GM21825 (cell line): ENCODE measurements around the gene KRTAP2-2.

Source experiments
- ATAC-seq: cut with Tn5 transposase; IDR thresholded peaks from one replicate; pipeline ENCODE4 v1.9.1; 2021; ENCODE audit warnings: mild to moderate bottlenecking, moderate library complexity; ENCODE audit not compliant: unreplicated experiment

KRTAP2-2 gene

GRCh38 chr17:41026715-41027471 is 28.1 kb downstream of the KRTAP2-2 start, which contains the start of gene KRTAP1-5:
Gene KRTAP1-5 (minus strand): TSS chr17:41027208. CDS start chr17:41027155, 53 bp downstream.
- no peak for ATAC-seq

GRCh38 chr17:41024697-41025096 is 30.3 kb downstream of the KRTAP2-2 start:
- ATAC-seq = no peak

GRCh38 chr17:41020336-41020735 is 34.7 kb downstream of the KRTAP2-2 start:
- ATAC-seq = no peak

GRCh38 chr17:41019415-41019814 is 35.6 kb downstream of the KRTAP2-2 start:
- no peak for ATAC-seq

- no peak for ATAC-seq
Observed at GRCh38 chr17:41018541-41018940, 36.5 kb downstream of the KRTAP2-2 start.

GRCh38 chr17:41016578-41017215 is 38.3 kb downstream of the KRTAP2-2 start:
- ATAC-seq = no peak

- no peak for ATAC-seq
Observed at GRCh38 chr17:41015454-41015853, 39.6 kb downstream of the KRTAP2-2 start.

GRCh38 chr17:41013606-41014005 is 41.4 kb downstream of the KRTAP2-2 start:
- no peak for ATAC-seq

- ATAC-seq = no peak
Observed at GRCh38 chr17:41013181-41013580, 41.8 kb downstream of the KRTAP2-2 start.

- no peak for ATAC-seq
Observed at GRCh38 chr17:41012326-41013120, 42.5 kb downstream of the KRTAP2-2 start.

GRCh38 chr17:41010441-41010840 is 44.6 kb downstream of the KRTAP2-2 start:
- no peak for ATAC-seq

- no peak for ATAC-seq
Observed at GRCh38 chr17:41009936-41010335, 45.1 kb downstream of the KRTAP2-2 start.

- ATAC-seq = no peak
Observed at GRCh38 chr17:41009301-41009760, 45.7 kb downstream of the KRTAP2-2 start.

- ATAC-seq = no peak
Observed at GRCh38 chr17:41008811-41009210, 46.2 kb downstream of the KRTAP2-2 start, which contains the start of gene KRTAP3-1. Gene KRTAP3-1 (minus strand): TSS chr17:41009128. CDS start chr17:41009074, 54 bp downstream.
